ENCODE data around the gene TMEM138. TPM values are rescaled to one million over a fixed set of nuclear protein-coding genes. Genes with fewer than 3 reads are reported as not detected.

Gene TMEM138
- total RNA-seq, 1 experiment from 2014 or later = 46.3 TPM

DNA sequence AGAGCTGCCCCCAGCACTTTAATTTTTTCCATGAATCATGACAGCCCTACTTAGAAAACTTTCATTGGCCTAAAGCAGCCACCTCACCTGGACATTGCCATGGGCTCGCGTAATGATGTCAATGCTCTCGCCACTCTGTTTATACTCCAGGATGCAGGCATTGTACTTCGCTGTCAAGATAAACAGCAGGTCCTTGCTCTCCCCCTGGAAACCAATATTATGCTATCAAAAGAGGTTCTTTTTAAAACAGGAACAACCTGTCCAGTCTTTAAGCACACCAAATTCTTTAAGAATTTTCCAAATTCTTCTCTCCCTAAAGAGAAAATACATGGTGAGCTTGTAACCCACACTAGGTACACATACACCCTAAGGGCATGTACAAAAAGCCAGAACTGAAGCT, 32.3 kb upstream of the TMEM138 start:
- CTCF ChIA-PET = no interaction called here
- H3K4me3 Mint-ChIP-seq (ENCODE audit: unreplicated experiment) = no peak overlapping the region
- peaks cover 17% of the 10 kb centered on the region for H3K4me1 Mint-ChIP-seq (ENCODE audit: low read depth, unreplicated experiment)
- no TSS peak for BruUV-seq (replicated peaks)
- Histone ChIP-seq H3K4me3 (ENCODE audit: low read depth, low read length) (no peak overlapping the region), H3K4me1 (peaks cover 6% of the 10 kb centered on the region; the same call in 1 of the 2 replicates), H3K36me3 (ENCODE audit: control insufficient read depth, insufficient read depth, low read length) (no peaks in the 10 kb centered on the region; the same call in none of the 2 replicates), H3K27me3 (replicated peaks; ENCODE audit: control insufficient read depth, insufficient read depth, low read length) (no peaks in the 10 kb centered on the region), H3K9me3 (no peaks in the 10 kb centered on the region)
- H3K27me3 Mint-ChIP-seq (ENCODE audit: insufficient read depth, unreplicated experiment) = no peaks in the 10 kb centered on the region
- intact Hi-C loops (cut with micrococcal nuclease; ENCODE audit: unreplicated experiment) = no loop called here
- TF ChIP-seq CTCF (IDR thresholded peaks at IDR 0.05; ENCODE audit: insufficient read depth in 1 of 2, low read depth in 1 of 2, low read length in 1 of 2, severe bottlenecking in 1 of 2, unreplicated experiment in 1 of 2) = no peak
- DNase-seq = no peak
- no peaks in the 10 kb centered on the region for H3K9me3 Mint-ChIP-seq (ENCODE audit: unreplicated experiment)
- POLR2A ChIA-PET = interaction anchor here (0.6 kb wide), 1 partner anchor 257 kb away, joined by 8 read pairs; no protein-coding TSS in a partner anchor
- H3K36me3 Mint-ChIP-seq (ENCODE audit: insufficient read depth, unreplicated experiment) = peaks cover 74% of the 10 kb centered on the region
- H3K27ac Mint-ChIP-seq (ENCODE audit: unreplicated experiment) = no peak overlapping the region

DNA sequence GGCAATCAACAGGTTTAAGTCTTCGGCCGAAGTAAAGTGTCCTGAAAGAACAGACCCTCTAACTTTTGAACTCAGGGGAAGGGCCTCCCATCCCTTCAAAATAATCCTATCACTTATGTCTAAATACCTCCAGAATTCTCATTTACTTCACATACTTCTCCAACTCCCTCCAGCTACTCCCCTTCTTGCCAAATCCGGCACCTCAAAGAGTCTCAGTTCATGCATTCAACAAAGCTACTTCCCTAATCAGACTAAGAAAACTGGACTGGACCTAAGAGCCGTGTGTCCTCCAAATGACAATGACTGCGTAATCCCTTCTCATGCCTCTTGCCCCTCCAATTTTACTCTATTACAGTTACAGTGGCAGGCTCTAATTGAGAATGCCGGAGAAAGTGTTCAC, 30.5 kb upstream of the TMEM138 start:
- H3K27me3 ChIP-seq (replicated peaks; ENCODE audit: control insufficient read depth, insufficient read depth, low read length) = no peaks in the 10 kb centered on the region
- Mint-ChIP-seq H3K27me3 (ENCODE audit: insufficient read depth, unreplicated experiment) (no peaks in the 10 kb centered on the region), H3K9me3 (ENCODE audit: unreplicated experiment) (no peaks in the 10 kb centered on the region), H3K4me1 (ENCODE audit: low read depth, unreplicated experiment) (peaks cover 17% of the 10 kb centered on the region), H3K36me3 (ENCODE audit: insufficient read depth, unreplicated experiment) (peaks cover 56% of the 10 kb centered on the region), H3K4me3 (ENCODE audit: unreplicated experiment) (peak overlapping the region; percentile 100), H3K27ac (ENCODE audit: unreplicated experiment) (peak overlapping the region; percentile 98)
- ChIA-PET CTCF (no interaction called here), POLR2A (no interaction called here)
- H3K4me1 ChIP-seq = peaks cover 13% of the 10 kb centered on the region
- TF ChIP-seq CTCF (IDR thresholded peaks at IDR 0.05; ENCODE audit: insufficient read depth in 1 of 2, low read depth in 1 of 2, low read length in 1 of 2, severe bottlenecking in 1 of 2, unreplicated experiment in 1 of 2) = no peak
- no TSS peak for BruUV-seq (replicated peaks)
- no peaks in the 10 kb centered on the region for H3K9me3 ChIP-seq
- intact Hi-C loops (cut with micrococcal nuclease; ENCODE audit: unreplicated experiment) = loop anchor here (2.0 kb wide), 1 partner anchor 33 kb away; no protein-coding TSS in a partner anchor
- H3K36me3 ChIP-seq (ENCODE audit: control insufficient read depth, insufficient read depth, low read length) = no peaks in the 10 kb centered on the region
- H3K4me3 ChIP-seq (ENCODE audit: low read depth, low read length) = peak overlapping the region; percentile 61
- DNase-seq = no peak

GRCh38 chr11:61332281-61332796, 29.8 kb upstream of the TMEM138 start:
- ChIA-PET POLR2A (no interaction called here), CTCF (no interaction called here)
- Histone ChIP-seq H3K36me3 (ENCODE audit: control insufficient read depth, insufficient read depth, low read length) (no peaks in the 10 kb centered on the region), H3K27me3 (replicated peaks; ENCODE audit: control insufficient read depth, insufficient read depth, low read length) (no peaks in the 10 kb centered on the region), H3K4me3 (ENCODE audit: low read depth, low read length) (peak overlapping the region; percentile 61), H3K9me3 (no peaks in the 10 kb centered on the region), H3K4me1 (peaks cover 13% of the 10 kb centered on the region)
- H3K4me3 Mint-ChIP-seq (ENCODE audit: unreplicated experiment) = peak overlapping the region; percentile 100
- H3K27ac Mint-ChIP-seq (ENCODE audit: unreplicated experiment) = peak overlapping the region; percentile 98
- no peaks in the 10 kb centered on the region for H3K9me3 Mint-ChIP-seq (ENCODE audit: unreplicated experiment)
- no peak for TF ChIP-seq CTCF (IDR thresholded peaks at IDR 0.05; ENCODE audit: insufficient read depth in 1 of 2, low read depth in 1 of 2, low read length in 1 of 2, severe bottlenecking in 1 of 2, unreplicated experiment in 1 of 2)
- H3K36me3 Mint-ChIP-seq (ENCODE audit: insufficient read depth, unreplicated experiment) = peaks cover 54% of the 10 kb centered on the region
- H3K27me3 Mint-ChIP-seq (ENCODE audit: insufficient read depth, unreplicated experiment) = no peaks in the 10 kb centered on the region
- peaks cover 17% of the 10 kb centered on the region for H3K4me1 Mint-ChIP-seq (ENCODE audit: low read depth, unreplicated experiment)
- DNase-seq = peak in 1 of 2 experiments; percentile 30
- BruUV-seq (replicated peaks) = TSS peak; percentile 45
- intact Hi-C loops (cut with micrococcal nuclease; ENCODE audit: unreplicated experiment) = loop anchor here (2.0 kb wide), 1 partner anchor 34 kb away; no protein-coding TSS in a partner anchor
